HepG2 (cell line): ENCODE results near the gene THADA.

ENCODE experiments used
- CHD2 ChIP-seq: IDR thresholded peaks from 2 replicates; pipeline ENCODE4 v1.6.1; 2011; ENCODE audit warnings: low read depth, low read length, improper control_type of control experiment
- CHD4 ChIP-seq: fragments of 200-600 bp; sonication (generic); IDR thresholded peaks from 2 replicates; pipeline ENCODE4 v1.7.0; 2017; ENCODE audit warnings: mild to moderate bottlenecking, low read length, borderline replicate concordance
- CTCF ChIP-seq: sonication (generic); formaldehyde crosslinking; IDR thresholded peaks from 2 replicates; pipeline ENCODE4 v1.5.0; 2020; ENCODE audit warnings: mild to moderate bottlenecking, missing genetic modification reagents, moderate library complexity
- EZH2 ChIP-seq: conservative IDR thresholded peaks from 2 replicates; pipeline ENCODE4 v1.6.1; 2012; ENCODE audit warnings: mild to moderate bottlenecking, low read depth, low read length, moderate library complexity
- MAFF ChIP-seq: IDR thresholded peaks from 2 replicates; pipeline ENCODE4 v1.6.1; 2011; ENCODE audit warnings: low read depth, low read length, improper control_type of control experiment
- MYC ChIP-seq: sonication (generic); formaldehyde crosslinking; IDR thresholded peaks from 2 replicates; pipeline ENCODE4 v1.9.0; 2021; ENCODE audit warnings: missing genetic modification reagents, borderline replicate concordance
- PRDM10 ChIP-seq: sonication (generic); formaldehyde crosslinking; IDR thresholded peaks from 2 replicates; pipeline ENCODE4 v1.4.0; 2020; ENCODE audit warnings: low read depth, missing genetic modification reagents
- TBL1XR1 ChIP-seq: fragments of 150-350 bp; IDR thresholded peaks from 2 replicates; pipeline ENCODE4 v1.6.1; 2014; ENCODE audit warnings: borderline replicate concordance, low read length; ENCODE audit not compliant: partially characterized antibody
- ZBED4 ChIP-seq: sonication (generic); formaldehyde crosslinking; IDR thresholded peaks from 2 replicates; pipeline ENCODE4 v1.4.0; 2020; ENCODE audit warnings: missing genetic modification reagents, borderline replicate concordance
- ZKSCAN5 ChIP-seq: sonication (generic); formaldehyde crosslinking; IDR thresholded peaks from 2 replicates; pipeline ENCODE4 v1.5.1; 2020; ENCODE audit warnings: mild to moderate bottlenecking, missing genetic modification reagents
- ZNF274 ChIP-seq: sonication (generic); formaldehyde crosslinking; IDR thresholded peaks from 2 replicates; pipeline ENCODE4 v1.5.1; 2020; ENCODE audit warnings: mild to moderate bottlenecking, missing genetic modification reagents
- ZNF781 ChIP-seq: sonication (generic); formaldehyde crosslinking; IDR thresholded peaks from 2 replicates; pipeline ENCODE4 v1.5.1; 2020; ENCODE audit warnings: borderline replicate concordance, mild to moderate bottlenecking, missing genetic modification reagents; ENCODE audit errors: not compliant biosample characterization

GRCh38 chr2:43198263-43198662 lies 397.6 kb downstream of the THADA start:
- TF ChIP-seq MAFF (no peak), ZKSCAN5 (CRISPR knock-in tag) (no peak), PRDM10 (no peak), CHD2 (no peak), TBL1XR1 (no peak), MYC (CRISPR knock-in tag) (no peak), ZNF274 (no peak), CTCF (CRISPR knock-in tag) (no peak), EZH2 (no peak), ZBED4 (CRISPR knock-in tag) (no peak), CHD4 (no peak), ZNF781 (CRISPR knock-in tag) (no peak)
